Activated T-cell treated with anti-CD3 and anti-CD28 coated beads for 24 hours (primary cell): ENCODE data around the gene C1orf52.

Experiments
- DNase-seq: peaks from one replicate; pipeline ENCODE4 v3.0.0-alpha.2; 2020; ENCODE audit warnings: low read depth

C1orf52 gene

DNA sequence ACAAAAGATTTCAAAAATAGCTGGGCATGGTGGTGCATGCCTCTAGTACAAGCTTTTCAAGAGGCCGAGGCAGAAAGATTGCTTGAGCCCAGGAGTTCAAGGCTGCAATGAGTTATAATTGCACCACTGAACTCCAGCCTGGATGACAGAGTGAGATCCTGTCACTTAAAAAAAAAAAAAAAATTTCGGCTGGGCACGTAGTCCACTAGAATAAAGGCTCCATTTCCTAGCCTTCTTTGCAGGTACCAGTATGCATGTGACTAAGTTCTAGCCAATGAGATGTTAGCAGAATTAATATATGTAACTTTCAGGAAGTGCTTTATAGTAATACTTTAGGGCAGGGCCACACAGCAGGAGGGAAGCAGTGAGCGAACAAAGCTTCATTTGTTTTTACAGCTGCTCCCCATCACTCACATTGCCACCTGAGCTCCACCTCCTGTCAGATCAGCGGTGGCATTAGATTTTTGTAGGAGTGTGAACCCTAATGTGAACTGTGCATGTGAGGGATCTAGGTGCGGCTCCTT, 29.8 kb downstream of the C1orf52 start:
- DNase-seq: no peak

DNA sequence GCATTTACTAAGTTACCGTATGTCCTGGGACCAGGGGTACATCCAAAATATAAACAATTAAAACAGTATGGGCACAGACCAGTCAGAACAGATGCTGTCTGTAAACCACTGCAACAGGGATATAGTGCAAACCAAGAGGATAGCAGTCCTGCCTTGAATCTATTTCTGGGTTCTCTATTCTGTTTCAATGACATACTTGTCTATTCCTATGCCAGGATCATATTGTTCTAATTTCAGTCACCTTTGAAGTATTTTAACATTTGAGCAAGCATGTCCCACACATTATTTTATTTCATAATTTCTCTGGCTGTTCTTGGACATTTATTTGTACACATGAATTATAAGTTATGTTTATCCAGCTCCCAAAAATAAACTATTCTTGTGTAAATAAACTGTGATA, 30.5 kb downstream of the C1orf52 start:
- DNase-seq: no peak

DNA sequence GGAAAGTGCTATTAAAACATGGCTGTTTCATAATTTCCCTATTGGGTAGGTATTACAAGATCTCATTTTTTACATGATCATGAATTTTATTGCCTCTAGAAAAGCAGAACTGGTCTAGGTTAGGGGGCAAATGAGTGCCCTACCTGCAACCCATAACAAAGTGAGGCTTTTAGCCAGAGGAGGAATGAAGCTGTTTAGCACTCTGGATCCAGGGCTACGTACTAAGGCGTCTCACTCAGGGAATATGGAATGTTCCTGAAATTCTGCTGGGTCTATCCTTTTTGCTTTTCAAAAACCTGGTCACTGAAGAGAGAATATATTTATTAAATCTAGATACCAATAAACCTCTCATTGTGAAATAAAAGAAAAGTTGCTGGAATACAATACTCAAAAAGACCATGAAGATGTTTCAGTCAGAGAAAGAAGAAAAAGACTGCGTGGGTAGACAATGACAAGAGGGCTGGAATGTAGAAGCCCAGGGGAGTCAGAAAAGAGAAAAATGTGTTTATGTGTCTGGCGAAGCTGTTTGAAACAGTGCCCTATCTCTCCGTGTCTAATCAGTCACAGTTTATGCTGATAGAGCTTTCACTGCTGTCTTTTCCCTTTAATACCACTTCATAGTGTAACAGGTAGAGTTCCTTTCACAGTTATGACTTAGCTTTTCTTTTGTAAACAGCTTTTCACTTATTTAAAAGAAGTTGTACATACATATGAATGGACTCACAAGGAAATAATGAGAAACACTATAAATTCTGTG, 33.7 kb downstream of the C1orf52 start:
- DNase-seq: no peak

DNA sequence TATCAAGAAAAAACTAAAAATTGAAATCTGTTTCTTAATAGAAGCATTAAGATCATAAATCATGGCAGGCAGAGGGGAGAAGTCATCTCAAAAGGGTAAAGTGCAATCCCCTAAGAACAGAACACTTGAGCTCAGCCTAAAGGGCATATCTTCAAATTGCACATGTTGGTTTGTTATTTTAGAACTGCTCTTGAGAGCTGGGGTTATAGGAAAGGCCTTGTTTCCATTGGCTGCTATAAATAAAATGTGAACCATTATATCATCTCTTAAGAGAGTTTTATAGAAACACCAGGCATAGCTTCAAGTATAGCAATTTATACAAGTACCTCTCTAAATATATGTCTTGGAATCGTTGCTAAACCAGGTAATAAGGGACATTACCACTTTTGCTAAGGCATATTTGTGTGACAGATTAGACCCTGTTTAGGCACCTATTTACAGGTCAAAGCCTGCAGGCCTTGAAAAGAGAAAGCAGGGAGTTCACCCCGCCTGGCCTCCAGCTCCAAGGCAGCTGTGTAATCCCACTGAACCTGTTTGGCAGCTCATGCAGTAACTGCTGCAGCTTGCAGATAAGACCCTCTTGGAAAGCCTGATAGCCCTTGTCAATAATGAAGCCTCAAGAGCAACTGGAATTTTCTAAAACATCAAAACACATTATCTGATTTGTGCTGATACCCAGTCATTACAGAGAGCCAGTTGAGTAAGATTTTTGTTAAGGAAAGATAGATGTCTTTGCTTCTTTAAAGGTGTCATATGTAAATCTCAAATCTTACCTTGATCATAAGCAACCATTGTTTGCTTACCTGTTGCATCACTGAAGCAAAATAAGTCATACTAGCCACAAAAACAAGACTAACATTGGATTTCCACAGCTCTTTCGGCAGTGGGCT, 34.5 kb downstream of the C1orf52 start:
- no peak for DNase-seq

DNA sequence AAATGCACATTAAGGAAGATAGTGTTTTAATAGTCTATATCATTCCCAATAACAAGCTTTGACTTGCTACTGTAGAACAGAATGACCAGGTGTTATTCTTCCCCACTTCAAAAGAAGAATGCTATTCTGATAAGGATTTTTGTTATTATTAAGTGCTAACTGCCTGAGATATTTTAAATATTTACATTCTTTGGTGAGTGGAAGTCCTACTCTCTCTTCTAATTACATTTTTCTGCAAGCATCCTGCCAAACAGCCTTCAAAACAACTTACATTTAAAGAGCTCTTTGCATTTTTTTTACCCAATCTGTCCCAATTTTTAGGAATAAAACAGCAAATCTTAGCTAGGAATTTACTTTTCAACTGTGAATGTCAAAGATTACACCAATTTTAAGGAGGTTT, 35.2 kb downstream of the C1orf52 start:
- DNase-seq: no peak

DNA sequence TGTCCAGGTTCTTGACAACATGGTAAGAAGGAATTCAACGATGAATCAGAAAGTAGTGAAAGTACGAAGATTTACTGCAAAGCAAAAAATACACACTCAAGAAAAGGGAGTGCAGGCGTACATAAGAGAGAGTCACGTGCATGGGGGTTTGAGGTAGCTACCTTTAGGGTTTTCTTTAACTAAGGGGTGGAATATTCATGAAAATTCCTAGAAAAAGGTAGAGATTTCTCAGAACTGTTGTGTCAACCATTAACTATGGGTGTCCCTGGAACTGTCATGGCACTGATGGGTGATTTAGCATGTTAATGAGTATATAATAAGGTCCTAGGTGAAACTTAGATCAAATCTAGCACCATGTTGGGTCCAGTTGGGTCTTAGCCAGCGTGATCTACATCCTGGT, 36.1 kb downstream of the C1orf52 start:
- DNase-seq: no peak

DNA sequence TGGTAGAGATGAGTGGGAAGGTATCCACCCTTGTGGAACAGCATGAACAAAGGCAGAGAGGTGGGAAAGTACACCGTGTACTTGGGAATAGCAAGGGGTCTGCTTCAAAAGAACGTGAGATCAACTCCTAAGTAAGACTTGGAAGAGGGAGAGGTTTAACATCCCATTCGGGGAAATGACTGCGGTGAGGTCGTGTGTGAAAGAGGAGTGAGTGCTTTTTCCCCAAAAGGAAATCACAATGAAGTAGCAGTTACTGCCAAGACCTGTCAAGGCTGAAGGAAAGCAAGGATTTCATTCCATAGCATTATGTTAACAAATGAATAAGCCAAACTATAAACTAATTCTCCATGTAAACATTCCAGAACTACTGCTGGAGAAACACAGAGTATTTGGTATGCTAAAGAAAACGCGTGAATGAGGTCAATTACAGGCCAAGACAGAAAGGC, 38.7 kb downstream of the C1orf52 start:
- no peak for DNase-seq

DNA sequence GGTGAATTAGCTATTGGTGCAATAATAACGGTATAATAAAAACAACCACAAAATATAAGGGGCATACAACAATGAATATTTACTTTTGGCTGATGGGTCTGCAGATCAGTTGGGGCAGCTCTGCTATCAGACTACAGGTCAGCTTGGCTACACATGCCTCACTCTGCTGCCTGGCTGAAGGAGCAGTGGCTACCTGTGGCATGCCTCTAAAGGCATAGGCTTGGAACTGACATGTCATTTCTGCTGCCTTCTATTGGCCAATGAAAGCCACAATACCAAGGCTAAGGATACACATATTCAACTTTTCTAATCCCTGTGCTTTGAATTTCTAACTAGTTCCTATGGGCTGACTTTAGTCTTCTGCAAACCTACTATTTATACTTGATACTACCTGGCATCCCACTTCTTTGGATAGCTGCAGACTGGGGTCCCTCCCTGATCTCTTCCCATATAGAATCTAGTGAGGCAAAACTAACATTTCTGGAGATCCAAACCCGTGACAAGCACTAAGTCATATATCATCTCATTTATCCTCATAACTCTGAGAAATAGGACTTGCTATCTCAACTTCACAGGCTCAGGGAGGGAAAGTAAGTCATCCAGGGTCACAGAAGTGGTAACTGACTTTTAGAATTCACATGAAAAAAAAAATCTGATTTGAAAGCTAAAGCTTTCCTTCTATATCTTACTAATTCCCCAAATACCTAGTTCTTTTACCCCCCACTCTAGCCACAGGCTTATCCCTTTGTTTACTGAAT, 39.4 kb downstream of the C1orf52 start:
- DNase-seq: no peak

DNA sequence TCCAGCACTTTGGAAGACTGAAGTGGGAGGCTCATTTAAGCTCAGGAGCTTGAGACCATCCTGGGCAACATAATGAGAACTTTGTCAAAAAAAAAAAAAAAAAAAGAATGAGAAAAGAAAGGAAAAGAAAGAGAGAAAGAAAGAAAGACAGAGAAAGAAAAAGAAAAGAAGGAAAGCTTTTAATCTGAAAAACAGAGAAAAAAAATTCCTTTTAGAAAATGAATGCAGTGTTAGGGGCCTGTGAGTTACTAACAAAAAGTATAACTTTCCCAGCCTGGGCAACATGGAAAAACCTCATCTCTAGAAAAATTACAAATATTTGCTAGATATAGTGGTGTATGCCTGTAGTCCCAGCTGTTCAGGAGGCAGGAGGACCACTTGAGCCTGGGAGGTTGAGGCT, 42.8 kb downstream of the C1orf52 start:
- no peak for DNase-seq

DNA sequence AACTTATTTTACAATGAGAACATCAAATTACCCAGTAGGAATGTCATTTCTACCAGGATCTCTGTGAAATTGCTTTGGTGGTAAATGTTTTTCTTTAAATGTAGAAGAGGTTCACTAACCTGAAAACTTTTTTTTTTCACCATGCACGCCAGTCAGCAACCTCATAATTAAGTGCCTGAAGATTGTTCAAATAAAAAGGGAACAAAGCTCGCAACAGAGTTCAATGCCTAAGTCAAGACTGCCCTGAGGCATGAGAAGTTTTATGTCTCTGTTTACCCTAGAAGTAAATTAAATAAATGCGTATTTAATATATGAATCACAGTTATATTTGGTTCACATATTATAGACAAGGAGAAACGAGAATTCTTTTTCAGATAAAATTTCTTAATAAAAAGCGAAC, 44.8 kb downstream of the C1orf52 start:
- no peak for DNase-seq

DNA sequence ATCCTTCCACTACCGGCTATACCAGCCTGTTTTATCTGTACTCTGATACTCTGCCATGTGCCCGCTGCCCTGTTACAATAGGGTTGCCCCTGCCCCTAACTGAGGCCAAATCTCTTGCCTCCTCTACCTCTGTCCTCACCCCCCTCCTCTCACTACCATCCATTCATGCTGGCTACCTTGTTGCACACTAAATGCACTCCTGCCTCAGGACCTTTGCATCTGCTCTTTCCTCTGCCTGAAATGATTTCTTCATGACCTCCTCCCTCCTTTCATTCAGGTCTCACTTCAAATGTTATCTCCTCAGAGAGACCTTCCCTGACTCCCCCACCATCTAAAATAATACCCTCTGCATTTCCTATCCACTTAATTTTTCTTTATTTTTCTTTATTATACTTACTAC, 51.0 kb downstream of the C1orf52 start:
- DNase-seq: no peak

DNA sequence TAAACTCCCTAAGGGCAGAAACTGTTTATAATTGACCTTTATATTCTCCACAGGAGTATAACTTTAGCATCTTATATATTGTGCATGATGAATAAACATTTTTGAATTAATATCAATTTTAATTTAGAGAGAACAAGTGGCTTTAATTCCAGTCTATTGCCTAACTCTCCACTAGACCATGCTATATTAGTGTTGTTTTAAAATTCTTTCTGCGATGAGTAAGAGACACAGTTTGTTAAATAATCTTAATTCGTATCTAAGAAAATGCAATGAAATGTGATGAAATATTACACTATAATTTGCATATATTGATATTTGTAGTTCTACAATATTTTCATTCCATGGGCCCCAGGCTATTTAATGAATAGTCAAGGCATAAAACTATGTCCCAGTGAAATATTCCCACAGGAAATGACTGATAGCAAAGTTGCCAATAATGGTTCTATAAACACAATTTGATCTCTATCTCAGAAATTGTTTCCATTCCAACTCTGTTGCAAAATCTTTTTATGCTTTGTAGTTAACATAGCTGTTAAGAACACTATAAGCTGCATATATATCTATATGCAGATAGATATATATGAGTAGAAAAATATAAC, 55.8 kb downstream of the C1orf52 start:
- DNase-seq: no peak

DNA sequence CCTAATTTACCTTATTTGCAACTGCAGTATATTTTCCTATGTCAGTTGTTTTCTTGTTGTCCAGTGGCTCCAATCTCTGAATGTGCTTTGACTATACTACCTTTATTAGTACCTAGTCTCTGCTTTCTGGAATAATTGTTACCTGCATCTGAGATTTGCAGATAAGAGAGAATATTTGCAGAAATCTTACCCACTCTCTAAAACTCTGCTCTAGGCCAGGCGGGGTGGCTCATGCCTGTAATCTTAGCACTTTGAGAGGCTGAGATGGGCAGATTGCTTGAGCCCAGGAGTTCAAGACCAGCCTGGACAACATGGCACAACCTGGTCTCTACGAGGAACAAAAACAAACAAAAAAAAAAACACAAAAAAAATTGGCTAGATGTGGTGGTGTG, 56.6 kb downstream of the C1orf52 start:
- DNase-seq: no peak

DNA sequence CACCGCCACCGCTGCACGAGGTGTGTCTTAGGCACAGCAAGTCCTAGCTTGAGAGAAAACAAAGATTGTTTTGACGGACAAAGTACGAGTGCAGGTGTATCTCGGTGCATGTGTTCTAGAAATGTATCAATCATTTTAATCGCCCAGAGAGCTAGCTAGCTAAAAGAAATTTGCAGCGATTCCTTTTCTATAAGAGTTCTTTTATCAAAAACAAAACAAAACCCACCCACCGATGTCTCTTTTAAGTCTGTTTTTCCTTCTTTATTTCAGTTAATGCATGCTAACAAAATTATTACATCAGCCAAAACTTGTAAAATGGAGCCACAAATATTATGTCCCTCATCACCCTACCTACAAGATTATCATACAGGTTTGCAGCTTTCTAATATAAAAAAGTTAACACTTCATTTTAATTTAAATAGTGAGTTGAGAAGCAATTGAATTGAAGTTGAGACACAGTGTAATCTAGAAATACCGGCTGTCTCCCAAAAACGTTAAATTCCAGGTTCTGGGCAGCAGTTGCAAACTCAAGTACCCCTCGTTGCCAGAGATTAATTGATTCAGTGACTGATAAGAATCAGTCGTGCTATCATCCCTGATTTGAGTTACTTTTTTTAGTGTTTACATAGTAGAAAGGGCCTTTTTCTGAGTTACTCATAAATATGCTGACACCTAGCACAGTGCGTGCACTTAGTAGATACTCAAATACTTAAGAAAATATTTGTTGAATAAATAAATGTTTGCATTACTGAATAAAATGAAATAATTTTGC, 57.2 kb downstream of the C1orf52 start:
- no peak for DNase-seq

DNA sequence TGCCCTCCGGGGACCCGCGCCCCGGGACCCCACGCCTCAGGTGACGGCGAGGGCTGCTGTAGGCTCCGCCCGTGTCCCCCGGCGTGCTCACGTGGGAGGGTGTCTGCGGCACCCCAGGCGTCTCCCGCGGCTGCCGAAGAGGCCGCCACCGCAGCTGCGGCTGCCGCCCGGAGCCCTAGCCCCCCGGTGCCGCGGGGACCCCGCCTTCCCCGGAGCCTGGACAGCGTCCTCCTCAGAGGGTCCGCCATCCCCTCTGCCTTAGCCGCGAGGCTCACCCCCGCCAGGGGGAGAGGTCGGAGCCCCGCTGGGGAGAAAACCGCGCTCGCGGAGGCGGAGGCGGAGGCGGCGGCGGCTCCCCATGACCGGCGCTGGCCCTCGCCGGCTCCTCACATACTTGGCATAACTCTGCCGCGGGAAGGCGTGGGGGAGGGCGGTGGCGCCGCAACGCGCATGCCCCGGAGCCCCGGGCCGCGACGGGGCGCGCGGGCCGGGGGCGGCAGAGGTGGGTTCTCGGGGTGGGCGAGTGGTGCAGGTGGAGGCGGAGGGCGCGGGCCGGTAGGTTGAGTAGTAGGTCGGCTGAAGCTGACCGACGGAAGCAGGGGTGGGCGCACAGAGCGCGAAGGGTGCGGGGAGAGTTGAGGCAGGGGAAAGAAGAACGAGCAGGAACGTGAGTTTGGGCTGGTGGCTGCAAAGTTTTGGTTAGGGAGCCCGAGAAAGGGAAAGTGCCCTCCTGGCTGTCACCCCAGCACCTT, 57.9 kb downstream of the C1orf52 start:
- peak; percentile 35 for DNase-seq

DNA sequence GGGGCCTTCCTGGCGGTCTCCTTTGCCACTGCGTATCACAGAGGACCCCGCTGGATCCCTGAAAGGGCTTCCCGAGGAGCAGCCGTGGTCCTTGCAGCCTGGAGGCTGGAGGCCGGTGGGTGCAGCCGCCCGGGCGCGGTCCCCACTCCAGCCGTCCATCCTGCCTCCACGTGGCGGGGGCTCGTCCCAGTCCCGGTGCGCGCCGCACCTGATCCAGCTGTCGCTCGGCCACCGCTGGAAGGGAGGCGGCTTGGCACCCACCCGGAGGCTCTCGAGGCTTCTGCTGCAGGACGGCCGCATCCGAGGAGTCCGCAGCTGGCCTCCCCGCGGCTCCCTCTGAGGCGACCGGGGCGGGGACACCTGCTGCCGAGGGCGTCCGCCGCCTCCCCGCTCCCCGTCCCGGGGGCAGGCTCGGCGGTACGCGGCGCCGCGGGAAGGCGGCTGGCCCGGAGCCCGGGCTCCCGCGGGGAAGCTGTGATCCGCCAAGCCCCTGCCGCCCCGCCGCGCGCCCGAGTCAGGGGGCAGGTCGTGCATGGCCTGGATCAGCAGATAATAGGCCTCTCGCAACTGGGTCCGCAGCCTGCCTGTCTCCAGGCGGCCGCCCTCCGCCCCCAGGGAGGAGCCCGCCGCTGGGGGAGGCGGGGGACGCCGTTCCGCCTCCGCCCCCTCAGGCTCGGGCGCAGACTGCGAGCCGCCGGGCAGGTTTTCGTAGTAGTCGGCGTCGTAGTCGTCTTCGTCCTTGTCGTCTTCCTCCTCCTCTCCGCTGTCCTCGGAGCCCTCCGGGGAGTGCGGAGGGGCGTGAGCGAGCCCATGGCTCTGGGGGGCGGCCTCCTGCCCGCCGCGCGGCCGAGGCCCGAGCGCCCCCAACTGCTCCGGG, 58.8 kb downstream of the C1orf52 start, which contains the start of gene SYDE2:
SYDE2 (minus strand) TSS at position 554 of the 877 bp plus-strand sequence; CDS start at position 534, 20 bp downstream.
- DNase-seq: peak; percentile 63
